Fibroblast of skin of right biceps (primary cell): ENCODE results near the gene PCDHB16.
"Not testable (repeated sequence)": the region's sequence is repeated elsewhere in the genome, so short reads cannot be mapped to it uniquely, and the experiment has no call there.

Source experiments
- DNase-seq: peaks from one replicate; pipeline ENCODE4 v3.0.0-alpha.2; 2013

PCDHB16 gene

GRCh38 chr5:141184117-141184855, 2.1 kb downstream of the PCDHB16 start:
- not testable (repeated sequence) for DNase-seq

GRCh38 chr5:141186897-141187512, 4.8 kb downstream of the PCDHB16 start, which contains the start of gene PCDHB9:
TSS of gene PCDHB9 (plus strand) at chr5:141187161. CDS start at chr5:141187319, 158 bp downstream.
- no peak for DNase-seq

GRCh38 chr5:141188682-141189081, 6.5 kb downstream of the PCDHB16 start:
- DNase-seq = not testable (repeated sequence)

DNA sequence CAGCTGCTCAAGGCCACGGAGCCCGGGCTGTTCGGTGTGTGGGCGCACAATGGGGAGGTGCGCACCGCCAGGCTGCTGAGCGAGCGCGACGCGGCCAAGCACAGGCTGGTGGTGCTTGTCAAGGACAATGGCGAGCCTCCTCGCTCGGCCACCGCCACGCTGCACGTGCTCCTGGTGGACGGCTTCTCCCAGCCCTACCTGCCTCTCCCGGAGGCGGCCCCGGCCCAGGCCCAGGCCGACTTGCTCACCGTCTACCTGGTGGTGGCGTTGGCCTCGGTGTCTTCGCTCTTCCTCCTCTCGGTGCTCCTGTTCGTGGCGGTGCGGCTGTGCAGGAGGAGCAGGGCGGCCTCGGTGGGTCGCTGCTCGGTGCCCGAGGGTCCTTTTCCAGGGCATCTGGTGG, 6.9 kb downstream of the PCDHB16 start:
- not testable (repeated sequence) for DNase-seq

GRCh38 chr5:141192110-141192725, 10.0 kb downstream of the PCDHB16 start, which contains the start of gene PCDHB10:
TSS of gene PCDHB10 (plus strand) at chr5:141192353. CDS start at chr5:141192553, 200 bp downstream.
- DNase-seq = no peak

DNA sequence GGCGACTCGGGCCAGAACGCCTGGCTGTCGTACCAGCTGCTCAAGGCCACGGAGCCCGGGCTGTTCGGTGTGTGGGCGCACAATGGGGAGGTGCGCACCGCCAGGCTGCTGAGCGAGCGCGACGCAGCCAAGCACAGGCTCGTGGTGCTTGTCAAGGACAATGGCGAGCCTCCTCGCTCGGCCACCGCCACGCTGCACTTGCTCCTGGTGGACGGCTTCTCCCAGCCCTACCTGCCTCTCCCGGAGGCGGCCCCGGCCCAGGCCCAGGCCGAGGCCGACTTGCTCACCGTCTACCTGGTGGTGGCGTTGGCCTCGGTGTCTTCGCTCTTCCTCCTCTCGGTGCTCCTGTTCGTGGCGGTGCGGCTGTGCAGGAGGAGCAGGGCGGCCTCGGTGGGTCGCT, 12.1 kb downstream of the PCDHB16 start:
- not testable (repeated sequence) for DNase-seq

DNA sequence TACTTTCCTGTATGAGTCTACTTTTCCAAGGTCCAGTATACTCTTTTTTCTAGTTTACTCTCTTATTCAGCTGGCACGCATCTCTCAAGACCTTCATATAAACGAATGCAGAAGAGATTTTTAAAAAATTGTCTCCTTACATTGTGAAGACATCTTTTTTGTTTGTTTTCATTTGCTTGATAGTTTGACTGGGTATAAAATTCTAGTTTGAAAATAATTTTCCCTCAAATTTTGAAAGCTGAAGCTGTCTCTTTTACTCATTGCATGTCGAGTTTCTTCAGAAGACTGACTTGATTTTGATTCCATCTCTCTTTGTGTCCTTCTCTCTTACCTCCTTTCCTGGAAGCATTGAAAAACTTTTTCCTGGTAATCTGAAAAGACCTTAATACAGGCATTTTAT, 14.2 kb downstream of the PCDHB16 start:
- DNase-seq = no peak

GRCh38 chr5:141199359-141200235, 17.4 kb downstream of the PCDHB16 start, which contains the start of gene PCDHB11:
TSS of gene PCDHB11 (plus strand) at chr5:141199627. CDS start at chr5:141199775, 148 bp downstream.
- no peak for DNase-seq

- not testable (repeated sequence) for DNase-seq
Observed at GRCh38 chr5:141201126-141201525, 18.9 kb downstream of the PCDHB16 start.

DNA sequence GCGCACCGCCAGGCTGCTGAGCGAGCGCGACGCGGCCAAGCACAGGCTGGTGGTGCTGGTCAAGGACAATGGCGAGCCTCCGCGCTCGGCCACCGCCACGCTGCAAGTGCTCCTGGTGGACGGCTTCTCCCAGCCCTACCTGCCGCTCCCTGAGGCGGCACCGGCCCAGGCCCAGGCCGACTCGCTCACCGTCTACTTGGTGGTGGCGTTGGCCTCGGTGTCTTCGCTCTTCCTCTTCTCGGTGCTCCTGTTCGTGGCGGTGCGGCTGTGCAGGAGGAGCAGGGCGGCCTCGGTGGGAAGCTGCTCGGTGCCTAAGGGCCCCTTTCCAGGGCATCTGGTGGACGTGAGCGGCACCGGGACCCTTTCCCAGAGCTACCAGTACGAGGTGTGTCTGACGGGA, 19.5 kb downstream of the PCDHB16 start:
- DNase-seq = not testable (repeated sequence)

DNA sequence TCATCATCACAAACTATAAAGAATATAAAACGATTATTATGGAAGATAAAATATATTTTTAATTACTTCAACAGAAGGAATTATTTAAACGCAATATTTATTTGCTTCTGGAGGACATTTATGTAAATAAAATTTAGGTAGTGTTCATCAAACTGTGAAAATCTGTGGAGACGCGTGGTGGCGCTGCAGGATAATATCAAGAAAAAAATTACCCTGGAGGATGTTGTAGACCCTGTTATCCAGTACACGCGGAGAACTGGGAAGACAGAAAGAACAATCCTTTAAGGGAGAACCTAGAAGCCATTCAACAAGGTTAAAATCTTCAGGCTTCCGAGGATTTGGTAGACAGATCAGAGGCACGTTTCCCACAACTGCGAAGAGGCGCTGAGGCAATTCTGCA, 26.3 kb downstream of the PCDHB16 start, which contains the start of gene PCDHB12:
PCDHB12 (plus strand) TSS at position 242 of the 400 bp plus-strand sequence. CDS start 189 bp downstream, outside the sequence.
- no peak for DNase-seq

GRCh38 chr5:141210281-141210680, 28.1 kb downstream of the PCDHB16 start:
- DNase-seq = not testable (repeated sequence)

- DNase-seq = not testable (repeated sequence)
Observed at GRCh38 chr5:141210849-141211248, 28.7 kb downstream of the PCDHB16 start.

GRCh38 chr5:141213656-141214339, 31.6 kb downstream of the PCDHB16 start, which contains the start of gene PCDHB13:
TSS of gene PCDHB13 (plus strand) at chr5:141213919. CDS start at chr5:141214124, 205 bp downstream.
- peak; percentile 5 for DNase-seq

GRCh38 chr5:141214583-141214982, 32.4 kb downstream of the PCDHB16 start:
- not testable (repeated sequence) for DNase-seq

DNA sequence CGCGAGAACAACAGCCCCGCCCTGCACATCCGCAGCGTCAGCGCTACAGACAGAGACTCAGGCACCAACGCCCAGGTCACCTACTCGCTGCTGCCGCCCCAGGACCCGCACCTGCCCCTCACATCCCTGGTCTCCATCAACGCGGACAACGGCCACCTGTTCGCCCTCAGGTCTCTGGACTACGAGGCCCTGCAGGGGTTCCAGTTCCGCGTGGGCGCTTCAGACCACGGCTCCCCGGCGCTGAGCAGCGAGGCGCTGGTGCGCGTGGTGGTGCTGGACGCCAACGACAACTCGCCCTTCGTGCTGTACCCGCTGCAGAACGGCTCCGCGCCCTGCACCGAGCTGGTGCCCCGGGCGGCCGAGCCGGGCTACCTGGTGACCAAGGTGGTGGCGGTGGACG, 33.3 kb downstream of the PCDHB16 start:
- DNase-seq = not testable (repeated sequence)

DNA sequence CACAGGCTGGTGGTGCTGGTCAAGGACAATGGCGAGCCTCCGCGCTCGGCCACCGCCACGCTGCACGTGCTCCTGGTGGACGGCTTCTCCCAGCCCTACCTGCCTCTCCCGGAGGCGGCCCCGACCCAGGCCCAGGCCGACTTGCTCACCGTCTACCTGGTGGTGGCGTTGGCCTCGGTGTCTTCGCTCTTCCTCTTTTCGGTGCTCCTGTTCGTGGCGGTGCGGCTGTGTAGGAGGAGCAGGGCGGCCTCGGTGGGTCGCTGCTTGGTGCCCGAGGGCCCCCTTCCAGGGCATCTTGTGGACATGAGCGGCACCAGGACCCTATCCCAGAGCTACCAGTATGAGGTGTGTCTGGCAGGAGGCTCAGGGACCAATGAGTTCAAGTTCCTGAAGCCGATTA, 33.8 kb downstream of the PCDHB16 start:
- DNase-seq = not testable (repeated sequence)

DNA sequence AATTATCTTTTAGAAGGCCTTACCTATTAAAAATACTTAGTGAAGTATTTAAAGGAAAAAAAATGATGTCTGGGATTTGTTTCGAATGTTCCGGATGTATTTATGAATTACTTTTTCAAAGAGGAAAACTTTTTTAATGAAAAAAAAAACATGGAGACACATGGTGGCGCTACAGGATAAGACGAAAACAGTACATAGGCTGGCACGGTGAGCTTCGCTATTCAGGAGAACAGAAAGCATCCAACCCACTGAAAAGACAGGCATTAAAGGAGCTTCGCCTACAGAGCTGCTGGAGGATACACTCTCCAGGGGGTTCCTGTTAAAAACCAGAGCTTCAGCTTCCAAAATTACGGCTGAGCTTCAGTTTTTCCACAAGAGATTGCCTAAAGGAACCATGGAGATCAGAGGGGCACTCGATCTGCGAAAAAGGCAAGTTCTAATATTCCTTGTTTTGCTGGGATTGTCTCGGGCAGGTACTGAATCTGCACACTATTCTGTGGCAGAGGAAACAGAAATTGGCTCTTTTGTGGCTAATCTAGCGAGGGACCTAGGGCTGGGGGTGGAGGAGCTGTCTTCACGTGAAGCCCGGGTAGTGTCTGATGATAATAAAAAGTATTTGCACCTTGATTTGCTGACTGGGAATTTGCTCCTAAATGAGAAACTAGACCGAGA, 41.1 kb downstream of the PCDHB16 start, which contains the start of gene PCDHB14:
PCDHB14 (plus strand) TSS at position 232 of the 672 bp plus-strand sequence; CDS start at position 395, 163 bp downstream.
- peak; percentile 3 for DNase-seq

DNA sequence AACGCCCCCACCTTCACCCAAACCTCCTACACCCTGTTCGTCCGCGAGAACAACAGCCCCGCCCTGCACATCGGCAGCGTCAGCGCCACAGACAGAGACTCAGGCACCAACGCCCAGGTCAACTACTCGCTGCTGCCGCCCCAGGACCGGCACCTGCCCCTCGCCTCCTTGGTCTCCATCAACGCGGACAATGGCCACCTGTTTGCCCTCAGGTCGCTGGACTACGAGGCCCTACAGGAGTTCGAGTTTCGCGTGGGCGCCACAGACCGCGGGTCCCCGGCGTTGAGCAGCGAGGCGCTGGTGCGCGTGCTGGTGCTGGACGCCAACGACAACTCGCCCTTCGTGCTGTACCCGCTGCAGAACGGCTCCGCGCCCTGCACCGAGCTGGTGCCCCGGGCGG, 42.7 kb downstream of the PCDHB16 start:
- DNase-seq = not testable (repeated sequence)

DNA sequence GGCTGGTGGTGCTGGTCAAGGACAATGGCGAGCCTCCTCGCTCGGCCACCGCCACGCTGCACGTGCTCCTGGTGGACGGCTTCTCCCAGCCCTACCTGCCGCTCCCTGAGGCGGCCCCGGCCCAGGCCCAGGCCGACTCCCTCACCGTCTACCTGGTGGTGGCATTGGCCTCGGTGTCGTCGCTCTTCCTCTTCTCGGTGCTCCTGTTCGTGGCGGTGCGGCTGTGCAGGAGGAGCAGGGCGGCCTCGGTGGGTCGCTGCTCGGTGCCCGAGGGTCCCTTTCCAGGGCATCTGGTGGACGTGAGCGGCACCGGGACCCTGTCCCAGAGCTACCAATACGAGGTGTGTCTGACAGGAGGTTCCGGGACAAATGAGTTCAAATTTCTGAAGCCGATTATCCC, 43.2 kb downstream of the PCDHB16 start:
- not testable (repeated sequence) for DNase-seq
